GM18519 (cell line): Measurements from ENCODE around the gene IQCC.
"Not testable (repeated sequence)": the region's sequence is repeated elsewhere in the genome, so short reads cannot be mapped to it uniquely, and the experiment has no call there.

Source experiments
- ATAC-seq: cut with Tn5 transposase; IDR thresholded peaks from one replicate; pipeline ENCODE4 v1.9.1; 2021; ENCODE audit warnings: mild to moderate bottlenecking, moderate library complexity; ENCODE audit not compliant: unreplicated experiment, low FRiP score

Gene IQCC

GRCh38 chr1:32205401-32206370 lies at the start of gene IQCC:
IQCC (plus strand) TSS chr1:32205671; CDS start chr1:32205682, 11 bp downstream.
- no peak for ATAC-seq

- no peak for ATAC-seq
These were observed 46.3 kb upstream of the IQCC start for GRCh38 chr1:32159189-32159588.

- ATAC-seq, result no peak
These were observed 42.1 kb upstream of the IQCC start for GRCh38 chr1:32163405-32163804.

GRCh38 chr1:32165633-32166032 lies 39.8 kb upstream of the IQCC start:
- ATAC-seq, result not testable (repeated sequence)

GRCh38 chr1:32170991-32171390 lies 34.5 kb upstream of the IQCC start:
- no peak for ATAC-seq

- ATAC-seq, result no peak
These were observed 32.7 kb upstream of the IQCC start for GRCh38 chr1:32172621-32173245.

GRCh38 chr1:32178380-32179192 lies 26.9 kb upstream of the IQCC start:
- no peak for ATAC-seq

GRCh38 chr1:32179193-32179442 lies 26.4 kb upstream of the IQCC start:
- no peak for ATAC-seq

- ATAC-seq, result no peak
These were observed 25.9 kb upstream of the IQCC start, which contains the start of gene TXLNA for GRCh38 chr1:32179443-32180185. TXLNA (plus strand) TSS chr1:32179675; CDS start chr1:32180346, 671 bp downstream.

- no peak for ATAC-seq
These were observed 25.0 kb upstream of the IQCC start for GRCh38 chr1:32180186-32181060.

GRCh38 chr1:32181065-32181464 lies 24.4 kb upstream of the IQCC start:
- no peak for ATAC-seq

- ATAC-seq, result no peak
These were observed 23.9 kb upstream of the IQCC start for GRCh38 chr1:32181563-32181962.

- ATAC-seq, result no peak
These were observed 23.4 kb upstream of the IQCC start for GRCh38 chr1:32182060-32182459.

- no peak for ATAC-seq
These were observed 20.8 kb upstream of the IQCC start for GRCh38 chr1:32184650-32185049.

- ATAC-seq, result no peak
These were observed 19.4 kb upstream of the IQCC start for GRCh38 chr1:32186077-32186476.

- no peak for ATAC-seq
These were observed 19.0 kb upstream of the IQCC start for GRCh38 chr1:32186491-32186890.

- no peak for ATAC-seq
These were observed 17.6 kb upstream of the IQCC start for GRCh38 chr1:32187850-32188249.

- no peak for ATAC-seq
These were observed 13.1 kb upstream of the IQCC start for GRCh38 chr1:32192220-32192948.

GRCh38 chr1:32194984-32195383 lies 10.5 kb upstream of the IQCC start:
- ATAC-seq, result no peak
